Measurements from ENCODE around the gene RPS23. TPM values are rescaled to one million over a fixed set of nuclear protein-coding genes. Genes with fewer than 3 reads are reported as not detected.

Gene RPS23
- total RNA-seq, 1 donor from 2014 or later: 2,350 TPM

DNA sequence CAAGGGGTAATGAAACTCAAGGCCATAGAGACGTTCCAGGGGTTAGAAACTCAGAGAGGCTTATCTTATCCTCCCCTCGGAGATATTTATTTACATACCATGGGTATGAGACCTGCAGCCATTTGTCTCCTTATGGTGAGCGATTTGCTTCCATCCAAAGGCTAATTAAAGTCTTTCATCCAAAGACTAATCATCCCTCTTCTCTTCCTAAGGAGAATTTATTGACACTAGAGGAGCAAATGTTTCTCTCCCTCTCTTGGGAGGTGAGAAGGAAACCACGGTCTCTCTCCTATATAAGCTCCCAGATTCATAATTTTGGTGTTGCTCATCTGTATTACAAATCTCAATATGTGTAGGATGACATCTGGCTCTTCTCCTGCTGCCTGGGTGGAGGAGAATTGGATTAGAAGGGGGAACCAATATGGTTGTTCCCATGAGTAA is 31.0 kb upstream of the RPS23 start:
- DNase-seq (ENCODE audit: low spot score): no peak
- Mint-ChIP-seq H3K9me3 (ENCODE audit: unreplicated experiment) (no peaks in the 10 kb centered on the region), H3K27me3 (ENCODE audit: unreplicated experiment) (no peaks in the 10 kb centered on the region), H3K36me3 (ENCODE audit: low read depth, unreplicated experiment) (no peaks in the 10 kb centered on the region), H3K4me3 (ENCODE audit: unreplicated experiment) (no peak overlapping the region), H3K4me1 (ENCODE audit: unreplicated experiment) (peaks cover 17% of the 10 kb centered on the region), H3K27ac (ENCODE audit: unreplicated experiment) (no peak overlapping the region)
- TF ChIP-seq, protein P1, sequence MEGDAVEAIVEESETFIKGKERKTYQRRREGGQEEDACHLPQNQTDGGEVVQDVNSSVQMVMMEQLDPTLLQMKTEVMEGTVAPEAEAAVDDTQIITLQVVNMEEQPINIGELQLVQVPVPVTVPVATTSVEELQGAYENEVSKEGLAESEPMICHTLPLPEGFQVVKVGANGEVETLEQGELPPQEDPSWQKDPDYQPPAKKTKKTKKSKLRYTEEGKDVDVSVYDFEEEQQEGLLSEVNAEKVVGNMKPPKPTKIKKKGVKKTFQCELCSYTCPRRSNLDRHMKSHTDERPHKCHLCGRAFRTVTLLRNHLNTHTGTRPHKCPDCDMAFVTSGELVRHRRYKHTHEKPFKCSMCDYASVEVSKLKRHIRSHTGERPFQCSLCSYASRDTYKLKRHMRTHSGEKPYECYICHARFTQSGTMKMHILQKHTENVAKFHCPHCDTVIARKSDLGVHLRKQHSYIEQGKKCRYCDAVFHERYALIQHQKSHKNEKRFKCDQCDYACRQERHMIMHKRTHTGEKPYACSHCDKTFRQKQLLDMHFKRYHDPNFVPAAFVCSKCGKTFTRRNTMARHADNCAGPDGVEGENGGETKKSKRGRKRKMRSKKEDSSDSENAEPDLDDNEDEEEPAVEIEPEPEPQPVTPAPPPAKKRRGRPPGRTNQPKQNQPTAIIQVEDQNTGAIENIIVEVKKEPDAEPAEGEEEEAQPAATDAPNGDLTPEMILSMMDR (IDR thresholded peaks at IDR 0.05; ENCODE audit: unreplicated experiment): no peak

DNA sequence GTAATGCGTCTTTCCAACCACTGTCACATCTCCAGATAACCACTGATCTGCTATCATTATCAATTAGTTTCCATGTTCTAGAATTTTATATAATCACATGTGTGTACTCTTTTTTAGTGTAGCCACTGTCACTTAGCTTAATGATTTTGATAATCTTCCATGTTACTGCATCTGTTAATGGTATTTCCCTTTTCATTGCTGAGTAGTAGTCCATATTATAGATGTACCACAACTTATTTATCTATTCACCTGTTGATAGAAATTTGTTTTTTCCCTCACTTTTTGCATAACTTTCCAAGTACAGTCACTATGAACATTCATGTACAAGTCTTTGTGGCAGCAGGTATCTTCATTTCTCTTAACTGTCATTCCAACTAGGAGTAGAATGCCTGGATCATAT is 30.3 kb upstream of the RPS23 start:
- Mint-ChIP-seq H3K4me3 (ENCODE audit: unreplicated experiment) (peak overlapping the region; percentile 10), H3K9me3 (ENCODE audit: unreplicated experiment) (no peaks in the 10 kb centered on the region), H3K4me1 (ENCODE audit: unreplicated experiment) (peaks cover 16% of the 10 kb centered on the region), H3K27me3 (ENCODE audit: unreplicated experiment) (no peaks in the 10 kb centered on the region), H3K27ac (ENCODE audit: unreplicated experiment) (no peak overlapping the region), H3K36me3 (ENCODE audit: low read depth, unreplicated experiment) (no peaks in the 10 kb centered on the region)
- DNase-seq (ENCODE audit: low spot score): no peak
- TF ChIP-seq, protein P1 (IDR thresholded peaks at IDR 0.05; ENCODE audit: unreplicated experiment): no peak

DNA sequence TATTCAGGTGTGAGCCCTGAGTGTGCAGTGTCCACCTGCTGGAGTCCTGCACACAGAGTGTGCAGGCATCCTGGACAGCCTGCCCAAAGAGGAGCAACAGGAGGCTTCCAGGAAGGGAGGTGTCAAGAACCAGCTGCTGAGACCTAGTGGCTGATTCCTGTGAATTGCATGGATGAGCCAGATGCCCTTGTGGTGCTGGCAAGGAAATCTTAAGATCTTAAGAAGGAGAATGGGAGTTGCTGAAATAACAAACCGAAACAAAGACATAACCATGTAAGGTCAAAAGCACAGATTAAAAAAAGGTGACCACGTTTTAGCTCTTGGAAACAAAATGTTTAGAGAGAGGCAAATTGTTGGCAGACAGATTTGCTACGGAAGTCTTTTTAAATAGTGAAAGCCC is 29.3 kb upstream of the RPS23 start:
- TF ChIP-seq, protein P1 (IDR thresholded peaks at IDR 0.05; ENCODE audit: unreplicated experiment): no peak
- Mint-ChIP-seq H3K4me3 (ENCODE audit: unreplicated experiment) (no peak overlapping the region), H3K36me3 (ENCODE audit: low read depth, unreplicated experiment) (no peaks in the 10 kb centered on the region), H3K4me1 (ENCODE audit: unreplicated experiment) (peaks cover 10% of the 10 kb centered on the region), H3K27me3 (ENCODE audit: unreplicated experiment) (no peaks in the 10 kb centered on the region), H3K27ac (ENCODE audit: unreplicated experiment) (no peak overlapping the region), H3K9me3 (ENCODE audit: unreplicated experiment) (no peaks in the 10 kb centered on the region)
- DNase-seq (ENCODE audit: low spot score): no peak

DNA sequence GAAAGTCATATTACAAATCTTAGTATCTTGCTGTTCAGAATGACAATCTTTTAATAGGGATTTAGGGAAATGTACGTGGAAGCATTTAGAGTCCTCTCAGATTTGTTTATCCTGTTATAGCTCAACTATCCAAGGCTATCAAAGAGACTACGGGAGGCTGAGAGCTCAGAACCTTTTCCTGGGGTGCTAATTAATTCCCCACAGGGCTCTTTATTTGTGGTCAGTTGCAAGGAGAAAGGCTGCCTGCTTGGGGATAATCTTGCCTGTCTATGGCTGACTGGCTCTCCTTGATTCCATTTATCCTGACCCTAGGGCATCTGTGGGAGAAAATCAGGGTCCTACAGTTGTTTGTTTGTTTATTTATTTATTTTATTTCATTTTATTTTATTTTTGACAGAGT is 28.0 kb upstream of the RPS23 start:
- TF ChIP-seq, protein P1 (IDR thresholded peaks at IDR 0.05; ENCODE audit: unreplicated experiment): no peak
- Mint-ChIP-seq H3K27me3 (ENCODE audit: unreplicated experiment) (no peaks in the 10 kb centered on the region), H3K9me3 (ENCODE audit: unreplicated experiment) (no peaks in the 10 kb centered on the region), H3K4me3 (ENCODE audit: unreplicated experiment) (no peak overlapping the region), H3K4me1 (ENCODE audit: unreplicated experiment) (peaks cover 8% of the 10 kb centered on the region), H3K27ac (ENCODE audit: unreplicated experiment) (no peak overlapping the region), H3K36me3 (ENCODE audit: low read depth, unreplicated experiment) (no peaks in the 10 kb centered on the region)
- no peak for DNase-seq (ENCODE audit: low spot score)

DNA sequence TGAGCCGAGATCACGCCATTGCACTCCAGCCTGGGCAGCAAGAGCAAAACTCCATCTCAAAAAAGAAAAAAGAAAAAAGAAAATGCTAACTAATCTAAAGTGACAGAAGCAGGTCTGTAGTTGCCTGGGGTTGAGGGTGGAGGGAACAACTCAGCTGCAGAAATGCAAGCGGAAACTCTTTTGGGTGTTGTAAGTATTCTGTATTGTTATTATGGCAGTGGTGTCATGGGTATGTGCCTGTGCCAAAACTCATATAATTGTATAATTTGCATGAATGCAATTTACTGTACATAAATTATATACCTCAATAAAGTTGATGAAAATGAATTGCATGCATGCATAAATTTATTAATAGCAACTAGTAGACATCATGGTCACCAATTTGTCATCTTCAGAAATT is 23.0 kb upstream of the RPS23 start:
- peaks cover 2% of the 10 kb centered on the region for H3K27me3 Mint-ChIP-seq (ENCODE audit: unreplicated experiment)
- no peaks in the 10 kb centered on the region for H3K36me3 Mint-ChIP-seq (ENCODE audit: low read depth, unreplicated experiment)
- no peak for DNase-seq (ENCODE audit: low spot score)
- TF ChIP-seq, protein P1 (IDR thresholded peaks at IDR 0.05; ENCODE audit: unreplicated experiment): no peak
- H3K4me3 Mint-ChIP-seq (ENCODE audit: unreplicated experiment): no peak overlapping the region
- H3K27ac Mint-ChIP-seq (ENCODE audit: unreplicated experiment): no peak overlapping the region
- H3K4me1 Mint-ChIP-seq (ENCODE audit: unreplicated experiment): peaks cover 3% of the 10 kb centered on the region
- H3K9me3 Mint-ChIP-seq (ENCODE audit: unreplicated experiment): no peaks in the 10 kb centered on the region
